CD4-positive, alpha-beta T cell (primary cell): ENCODE results near the gene CFDP1. TPM values are rescaled to one million over a fixed set of nuclear protein-coding genes. Genes with fewer than 3 reads are reported as not detected.

Experiments
- ATAC-seq: fragments of 200-7000 bp; cut with Tn5 transposase; one replicate; pipeline ENCODE4 v1.10.0; 2022; ENCODE audit warnings: mild to moderate bottlenecking; ENCODE audit not compliant: poor library complexity
- CTCF ChIA-PET: fragments of 350-600 bp; sonication (Branson Sonifier 250); formaldehyde crosslinking; loops from one replicate; lab custom pipeline; 2021; ENCODE audit warnings: antibody characterized with exemption, inconsistent platforms; lab: Charles Lee
- POLR2A ChIA-PET: fragments of 350-600 bp; sonication (Branson Sonifier 250); formaldehyde crosslinking; loops from one replicate; lab custom pipeline; 2021; ENCODE audit warnings: antibody characterized with exemption, inconsistent platforms; lab: Charles Lee
- DNase-seq, 14 experiments: peaks; one replicate each; pipeline ENCODE4 v3.0.0-alpha.2; 2013 to 2020; ENCODE audit warnings: mixed read lengths in 2 of 14
- H3K27ac ChIP-seq, 2 donors: one replicate each; pipeline versions ENCODE4 v1.5.1 to v1.7.0; 2013; ENCODE audit warnings: low read length in 2 of 2, low read depth in 1 of 2, mild to moderate bottlenecking in 1 of 2
- H3K27me3 ChIP-seq, 2 experiments: 1 replicate in 1 of 2; 2 replicates in 1 of 2; pipeline versions ENCODE4 v1.6.1 to v1.7.0; 2013; ENCODE audit warnings: low read length in 2 of 2, control low read depth in 1 of 2, mild to moderate bottlenecking in 1 of 2, moderate library complexity in 1 of 2; ENCODE audit not compliant: insufficient read depth in 2 of 2, control insufficient read depth in 1 of 2
- H3K36me3 ChIP-seq: one replicate; pipeline ENCODE4 v1.6.1; 2013; ENCODE audit warnings: low read length, control low read depth; ENCODE audit not compliant: insufficient read depth
- H3K4me1 ChIP-seq: one replicate; pipeline ENCODE4 v1.6.1; 2013; ENCODE audit warnings: low read length, control low read depth; ENCODE audit not compliant: insufficient read depth
- H3K4me3 ChIP-seq: one replicate; pipeline ENCODE4 v1.5.1; 2013; ENCODE audit warnings: mild to moderate bottlenecking, low read length, moderate library complexity
- H3K9me3 ChIP-seq, 2 experiments: 1 replicate in 1 of 2; 2 replicates in 1 of 2; pipeline versions ENCODE4 v1.6.1 to v1.7.0; 2013; ENCODE audit warnings: low read length in 2 of 2, mild to moderate bottlenecking in 2 of 2, control low read depth in 1 of 2, moderate library complexity in 1 of 2; ENCODE audit not compliant: control insufficient read depth in 1 of 2, insufficient read depth in 1 of 2
- H3K27ac Mint-ChIP-seq: one replicate; pipeline ENCODE4 v1.8.0; 2020; ENCODE audit warnings: mixed read lengths
- H3K27me3 Mint-ChIP-seq: one replicate; pipeline ENCODE4 v1.8.0; 2021; ENCODE audit warnings: mixed read lengths
- H3K36me3 Mint-ChIP-seq: one replicate; pipeline ENCODE4 v1.8.0; 2021; ENCODE audit warnings: low read depth, mixed read lengths
- H3K4me1 Mint-ChIP-seq: one replicate; pipeline ENCODE4 v1.8.0; 2021; ENCODE audit warnings: low read depth, mixed read lengths
- H3K4me3 Mint-ChIP-seq: one replicate; pipeline ENCODE4 v1.8.0; 2020; ENCODE audit warnings: mild to moderate bottlenecking, mixed read lengths
- H3K9me3 Mint-ChIP-seq: one replicate; pipeline ENCODE4 v1.8.0; 2020; ENCODE audit warnings: mixed read lengths
- intact Hi-C, 2 experiments: fragments of 100-400 bp; cut with DNase I in 1 of 2; cut with micrococcal nuclease in 1 of 2; formaldehyde crosslinking; loops; one replicate each; pipeline versions ENCODE4 v1.15.1 to v1.9.0; 2023 to 2025; cut with DNase I, micrococcal nuclease
- total RNA-seq, 174 experiments: library from RNA in 2 of 174; stranded (reverse) in 2 of 174; gene quantifications; one replicate each; pipeline ENCODE4 v1.2.3 and lab custom pipeline; 2021 to 2026
- TF ChIP-seq, protein P1 (sequence below): fragments of 200-600 bp; IDR thresholded peaks from one replicate; pipeline ENCODE4 v1.8.0; 2022; ENCODE audit warnings: antibody characterized with exemption, mild to moderate bottlenecking

CFDP1 gene
- total RNA-seq, 2 experiments from 2014 or later, result 23.0 to 25.5 TPM

- ChIA-PET CTCF (no interaction called here), POLR2A (no interaction called here)
Measured at GRCh38 chr16:75364286-75364791, 69.0 kb downstream of the CFDP1 start.

DNA sequence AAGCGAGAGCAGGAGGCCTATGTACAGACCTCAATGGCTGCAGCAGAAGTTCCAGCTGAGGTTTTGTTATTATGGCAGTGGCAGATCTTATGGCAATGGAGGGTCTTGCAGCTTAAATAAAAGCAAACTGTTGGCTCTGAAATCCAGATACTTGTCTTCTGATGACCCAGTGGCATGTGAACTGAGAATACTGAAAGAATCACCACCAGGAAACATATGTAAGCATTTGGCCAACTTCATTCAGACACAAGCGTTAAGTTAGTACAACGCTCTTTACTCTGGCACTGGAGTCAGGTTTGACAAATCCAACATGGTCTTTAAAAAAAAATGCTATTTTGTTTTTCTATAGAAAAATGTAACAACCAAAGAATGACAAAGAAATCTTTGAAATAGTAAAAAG lies 70.5 kb downstream of the CFDP1 start:
- H3K9me3 Mint-ChIP-seq, result no peaks in the 10 kb centered on the region
- Histone ChIP-seq H3K4me1 (no peaks in the 10 kb centered on the region), H3K27me3 (no peaks in the 10 kb centered on the region), H3K4me3 (no peak overlapping the region), H3K9me3 (no peaks in the 10 kb centered on the region), H3K27ac (no peak overlapping the region), H3K36me3 (peaks cover 3% of the 10 kb centered on the region)
- H3K36me3 Mint-ChIP-seq, result peaks cover 39% of the 10 kb centered on the region
- H3K4me3 Mint-ChIP-seq, result no peak overlapping the region
- no peak for DNase-seq
- intact Hi-C loops, result no loop called here
- TF ChIP-seq, protein P1, sequence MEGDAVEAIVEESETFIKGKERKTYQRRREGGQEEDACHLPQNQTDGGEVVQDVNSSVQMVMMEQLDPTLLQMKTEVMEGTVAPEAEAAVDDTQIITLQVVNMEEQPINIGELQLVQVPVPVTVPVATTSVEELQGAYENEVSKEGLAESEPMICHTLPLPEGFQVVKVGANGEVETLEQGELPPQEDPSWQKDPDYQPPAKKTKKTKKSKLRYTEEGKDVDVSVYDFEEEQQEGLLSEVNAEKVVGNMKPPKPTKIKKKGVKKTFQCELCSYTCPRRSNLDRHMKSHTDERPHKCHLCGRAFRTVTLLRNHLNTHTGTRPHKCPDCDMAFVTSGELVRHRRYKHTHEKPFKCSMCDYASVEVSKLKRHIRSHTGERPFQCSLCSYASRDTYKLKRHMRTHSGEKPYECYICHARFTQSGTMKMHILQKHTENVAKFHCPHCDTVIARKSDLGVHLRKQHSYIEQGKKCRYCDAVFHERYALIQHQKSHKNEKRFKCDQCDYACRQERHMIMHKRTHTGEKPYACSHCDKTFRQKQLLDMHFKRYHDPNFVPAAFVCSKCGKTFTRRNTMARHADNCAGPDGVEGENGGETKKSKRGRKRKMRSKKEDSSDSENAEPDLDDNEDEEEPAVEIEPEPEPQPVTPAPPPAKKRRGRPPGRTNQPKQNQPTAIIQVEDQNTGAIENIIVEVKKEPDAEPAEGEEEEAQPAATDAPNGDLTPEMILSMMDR, result no peak
- H3K27ac Mint-ChIP-seq, result no peak overlapping the region
- ChIA-PET CTCF (interaction anchor here (0.7 kb wide), 1 partner anchor 18 kb away, joined by 4 read pairs; no protein-coding TSS in a partner anchor), POLR2A (no interaction called here)
- ATAC-seq, result no peak
- H3K27me3 Mint-ChIP-seq, result no peaks in the 10 kb centered on the region
- peaks cover 5% of the 10 kb centered on the region for H3K4me1 Mint-ChIP-seq

More at GRCh38 chr16:75364286-75364791, 69.0 kb downstream of the CFDP1 start:
- H3K27ac Mint-ChIP-seq, result no peak overlapping the region
- H3K27ac ChIP-seq, result no peak overlapping the region
- no peaks in the 10 kb centered on the region for H3K27me3 Mint-ChIP-seq
- peaks cover 3% of the 10 kb centered on the region for H3K36me3 ChIP-seq
- peaks cover 5% of the 10 kb centered on the region for H3K4me1 Mint-ChIP-seq
- intact Hi-C loops, result no loop called here
- ATAC-seq, result no peak
- H3K9me3 ChIP-seq, result no peaks in the 10 kb centered on the region
- H3K27me3 ChIP-seq, result no peaks in the 10 kb centered on the region
- no peaks in the 10 kb centered on the region for H3K4me1 ChIP-seq
- no peak overlapping the region for H3K4me3 ChIP-seq
- H3K9me3 Mint-ChIP-seq, result no peaks in the 10 kb centered on the region
- no peak overlapping the region for H3K4me3 Mint-ChIP-seq
- TF ChIP-seq, protein P1, result no peak
- peaks cover 38% of the 10 kb centered on the region for H3K36me3 Mint-ChIP-seq
- no peak for DNase-seq

- ChIA-PET CTCF (no interaction called here), POLR2A (no interaction called here)
- TF ChIP-seq, protein P1, result no peak
- Mint-ChIP-seq H3K9me3 (no peaks in the 10 kb centered on the region), H3K36me3 (peaks cover 44% of the 10 kb centered on the region), H3K4me1 (peaks cover 5% of the 10 kb centered on the region), H3K4me3 (no peak overlapping the region), H3K27ac (no peak overlapping the region), H3K27me3 (no peaks in the 10 kb centered on the region)
- H3K27ac ChIP-seq, result no peak overlapping the region
- peaks cover 3% of the 10 kb centered on the region for H3K36me3 ChIP-seq
- H3K4me3 ChIP-seq, result no peak overlapping the region
- DNase-seq (no peak), ATAC-seq (no peak)
- H3K4me1 ChIP-seq, result no peaks in the 10 kb centered on the region
- no peaks in the 10 kb centered on the region for H3K27me3 ChIP-seq
- H3K9me3 ChIP-seq, result no peaks in the 10 kb centered on the region
- intact Hi-C loops, result no loop called here
Measured at GRCh38 chr16:75361936-75362335, 71.4 kb downstream of the CFDP1 start.
